ENCODE measurements around the gene DAPL1. TPM values are rescaled to one million over a fixed set of nuclear protein-coding genes. Genes with fewer than 3 reads are reported as not detected.

DAPL1 gene
- total RNA-seq, 1 donor from 2014 or later: not detected

DNA sequence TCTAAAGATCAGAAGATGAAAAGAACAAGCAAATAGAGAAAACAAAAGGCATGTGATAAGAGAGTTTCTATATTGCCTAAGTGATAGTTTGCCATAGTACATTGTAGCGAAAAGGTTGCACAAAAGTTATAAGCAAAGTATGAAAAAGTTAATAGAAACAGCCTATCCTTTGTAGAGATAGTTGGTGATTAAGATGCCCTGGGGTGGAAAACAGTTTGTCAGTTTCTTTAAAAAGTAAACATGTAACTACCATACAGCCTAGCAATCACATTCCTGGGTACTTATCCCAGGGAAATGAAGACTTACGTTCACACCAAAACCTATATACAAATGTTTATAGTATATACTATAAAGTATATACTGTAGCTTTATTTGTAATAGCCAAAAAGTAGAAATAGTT, 16.9 kb upstream of the DAPL1 start:
- Mint-ChIP-seq H3K27me3 (ENCODE audit: low read depth) (no peaks in the 10 kb centered on the region), H3K27ac (ENCODE audit: unreplicated experiment) (no peak overlapping the region)

DNA sequence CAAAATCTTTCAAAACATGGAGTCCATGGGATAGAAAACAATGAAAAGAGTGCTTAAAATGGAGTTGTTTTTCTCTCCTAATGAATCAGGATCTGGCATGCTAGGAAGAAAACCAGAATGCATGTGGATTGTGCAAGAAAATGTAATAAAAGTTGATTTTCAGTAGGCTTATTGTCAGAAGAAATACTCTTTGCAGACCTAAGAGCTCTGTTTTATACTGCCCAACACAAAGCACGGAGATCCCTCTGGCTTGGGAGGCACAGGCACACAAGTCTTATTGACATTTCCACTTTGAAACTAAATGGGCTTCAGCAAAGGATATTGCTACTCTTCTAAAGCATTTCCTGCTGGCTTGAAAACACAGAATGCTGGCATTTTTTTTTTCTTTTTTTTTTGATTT, 15.5 kb upstream of the DAPL1 start:
- no peak for DNase-seq (ENCODE audit: low read depth, low spot score)
- no peaks in the 10 kb centered on the region for H3K36me3 Mint-ChIP-seq (ENCODE audit: low read depth)

More for the DNA sequence above, 16.9 kb upstream of the DAPL1 start:
- no peaks in the 10 kb centered on the region for H3K36me3 Mint-ChIP-seq (ENCODE audit: low read depth)
- H3K9me3 Mint-ChIP-seq: peaks cover 2% of the 10 kb centered on the region
- H3K4me1 Mint-ChIP-seq: peaks cover 3% of the 10 kb centered on the region
- no peak for DNase-seq (ENCODE audit: low read depth, low spot score)
- TF ChIP-seq, protein P1, sequence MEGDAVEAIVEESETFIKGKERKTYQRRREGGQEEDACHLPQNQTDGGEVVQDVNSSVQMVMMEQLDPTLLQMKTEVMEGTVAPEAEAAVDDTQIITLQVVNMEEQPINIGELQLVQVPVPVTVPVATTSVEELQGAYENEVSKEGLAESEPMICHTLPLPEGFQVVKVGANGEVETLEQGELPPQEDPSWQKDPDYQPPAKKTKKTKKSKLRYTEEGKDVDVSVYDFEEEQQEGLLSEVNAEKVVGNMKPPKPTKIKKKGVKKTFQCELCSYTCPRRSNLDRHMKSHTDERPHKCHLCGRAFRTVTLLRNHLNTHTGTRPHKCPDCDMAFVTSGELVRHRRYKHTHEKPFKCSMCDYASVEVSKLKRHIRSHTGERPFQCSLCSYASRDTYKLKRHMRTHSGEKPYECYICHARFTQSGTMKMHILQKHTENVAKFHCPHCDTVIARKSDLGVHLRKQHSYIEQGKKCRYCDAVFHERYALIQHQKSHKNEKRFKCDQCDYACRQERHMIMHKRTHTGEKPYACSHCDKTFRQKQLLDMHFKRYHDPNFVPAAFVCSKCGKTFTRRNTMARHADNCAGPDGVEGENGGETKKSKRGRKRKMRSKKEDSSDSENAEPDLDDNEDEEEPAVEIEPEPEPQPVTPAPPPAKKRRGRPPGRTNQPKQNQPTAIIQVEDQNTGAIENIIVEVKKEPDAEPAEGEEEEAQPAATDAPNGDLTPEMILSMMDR (conservative IDR thresholded peaks at IDR 0.05): no peak
- H3K4me3 Mint-ChIP-seq: no peak overlapping the region

DNA sequence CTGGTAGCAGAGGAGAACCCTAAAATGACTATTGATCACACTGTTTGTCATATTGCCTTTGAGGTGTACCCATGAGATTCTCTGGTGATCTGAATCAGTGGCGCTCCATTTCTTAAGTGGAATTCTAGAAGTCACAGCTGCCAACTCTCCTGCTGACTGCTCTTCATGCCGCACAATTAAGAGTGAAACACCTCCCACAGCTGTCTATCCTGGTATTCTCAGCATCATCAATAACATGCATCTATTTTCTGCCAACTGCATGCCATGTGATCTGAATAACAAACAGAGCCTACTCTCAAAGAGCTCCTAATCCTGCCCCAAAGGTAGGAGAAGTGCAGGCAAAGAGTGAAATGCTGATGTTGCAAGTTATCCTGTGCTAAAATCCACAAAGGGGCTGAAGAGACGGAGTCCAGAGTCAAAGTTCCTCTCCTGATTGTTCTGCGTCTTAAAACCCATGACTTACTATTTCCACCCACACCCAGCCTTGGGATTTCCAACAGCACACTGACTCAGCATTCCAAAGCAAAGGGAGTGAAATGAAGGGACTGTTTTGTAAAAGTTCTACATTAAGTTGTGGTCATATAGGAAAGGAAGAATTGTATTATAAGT, 13.7 kb upstream of the DAPL1 start:
- no peak for DNase-seq (ENCODE audit: low read depth, low spot score)

More for the DNA sequence above, 15.5 kb upstream of the DAPL1 start:
- no peaks in the 10 kb centered on the region for H3K4me1 Mint-ChIP-seq
- no peak overlapping the region for H3K4me3 Mint-ChIP-seq
- H3K27ac Mint-ChIP-seq (ENCODE audit: unreplicated experiment): no peak overlapping the region
- no peaks in the 10 kb centered on the region for H3K27me3 Mint-ChIP-seq (ENCODE audit: low read depth)
- H3K9me3 Mint-ChIP-seq: peaks cover 2% of the 10 kb centered on the region
- TF ChIP-seq, protein P1 (conservative IDR thresholded peaks at IDR 0.05): no peak

DNA sequence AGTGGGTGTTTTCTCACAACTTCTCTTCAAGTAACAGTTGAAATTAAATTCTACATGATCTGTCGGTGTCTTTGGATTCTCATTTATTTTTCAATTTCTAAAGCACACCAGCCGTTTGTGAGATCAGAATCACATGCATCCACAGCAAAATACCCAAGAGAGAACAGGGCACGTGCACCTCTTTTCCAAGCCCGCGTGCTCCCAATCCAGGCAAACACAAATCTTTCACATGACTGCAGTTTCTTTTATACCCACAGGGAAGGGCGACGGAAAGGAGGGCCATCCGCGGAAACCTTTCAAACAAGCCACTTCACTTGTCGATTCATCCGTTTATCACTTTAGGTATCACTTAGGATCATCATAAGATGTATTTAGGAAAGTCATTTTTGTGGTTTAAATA, 13.0 kb upstream of the DAPL1 start:
- no peaks in the 10 kb centered on the region for H3K36me3 Mint-ChIP-seq (ENCODE audit: low read depth)
- no peaks in the 10 kb centered on the region for H3K4me1 Mint-ChIP-seq
- H3K27me3 Mint-ChIP-seq (ENCODE audit: low read depth): no peaks in the 10 kb centered on the region
- H3K27ac Mint-ChIP-seq (ENCODE audit: unreplicated experiment): no peak overlapping the region
- H3K4me3 Mint-ChIP-seq: no peak overlapping the region
- H3K9me3 Mint-ChIP-seq: peaks cover 2% of the 10 kb centered on the region
- no peak for DNase-seq (ENCODE audit: low read depth, low spot score)
- TF ChIP-seq, protein P1 (conservative IDR thresholded peaks at IDR 0.05): no peak

More for the DNA sequence above, 13.7 kb upstream of the DAPL1 start:
- Mint-ChIP-seq H3K4me1 (no peaks in the 10 kb centered on the region), H3K4me3 (no peak overlapping the region), H3K36me3 (ENCODE audit: low read depth) (no peaks in the 10 kb centered on the region), H3K9me3 (peaks cover 2% of the 10 kb centered on the region), H3K27ac (ENCODE audit: unreplicated experiment) (no peak overlapping the region), H3K27me3 (ENCODE audit: low read depth) (no peaks in the 10 kb centered on the region)
- TF ChIP-seq, protein P1 (conservative IDR thresholded peaks at IDR 0.05): no peak

DNA sequence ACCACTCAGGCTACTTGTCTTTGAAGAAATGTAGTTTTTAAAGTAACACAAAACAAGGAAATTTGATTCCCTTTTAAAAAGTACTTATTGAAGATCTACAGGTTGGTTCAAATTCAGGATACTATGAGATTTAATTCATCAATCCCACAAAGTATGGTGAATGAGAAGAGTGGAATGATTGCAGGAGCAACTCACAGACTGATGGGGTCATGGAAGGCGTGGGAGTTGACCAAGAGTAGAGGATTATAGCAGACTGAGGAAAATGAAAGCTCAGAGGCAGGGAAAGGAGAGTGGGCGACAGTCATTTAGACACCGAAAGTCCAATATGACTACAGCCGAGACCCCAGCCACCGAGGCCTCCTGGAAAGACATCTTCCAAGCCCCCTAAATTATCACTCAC, 12.5 kb upstream of the DAPL1 start:
- no peak overlapping the region for H3K27ac Mint-ChIP-seq (ENCODE audit: unreplicated experiment)
- H3K4me3 Mint-ChIP-seq: no peak overlapping the region
- H3K36me3 Mint-ChIP-seq (ENCODE audit: low read depth): no peaks in the 10 kb centered on the region
- DNase-seq (ENCODE audit: low read depth, low spot score): no peak
- TF ChIP-seq, protein P1 (conservative IDR thresholded peaks at IDR 0.05): no peak
- peaks cover 2% of the 10 kb centered on the region for H3K9me3 Mint-ChIP-seq
- no peaks in the 10 kb centered on the region for H3K27me3 Mint-ChIP-seq (ENCODE audit: low read depth)
- H3K4me1 Mint-ChIP-seq: no peaks in the 10 kb centered on the region
